Osteocyte (in vitro differentiated cells): Measurements from ENCODE around the gene TMEM175. TPM values are rescaled to one million over a fixed set of nuclear protein-coding genes. Genes with fewer than 3 reads are reported as not detected.

Experiments used
- DNase-seq: peaks from one replicate; pipeline ENCODE4 v3.0.0; 2021; ENCODE audit warnings: mixed read lengths; ENCODE audit not compliant: unreplicated experiment; ENCODE audit errors: extremely low spot score
- H3K27ac Mint-ChIP-seq: one replicate; pipeline ENCODE4 v1.8.0; 2021; ENCODE audit warnings: mild to moderate bottlenecking, mixed read lengths; ENCODE audit not compliant: unreplicated experiment
- H3K27me3 Mint-ChIP-seq: one replicate; pipeline ENCODE4 v1.8.0; 2021; ENCODE audit warnings: mixed read lengths; ENCODE audit not compliant: unreplicated experiment
- H3K36me3 Mint-ChIP-seq: one replicate; pipeline ENCODE4 v1.8.0; 2021; ENCODE audit warnings: mixed read lengths; ENCODE audit not compliant: unreplicated experiment
- H3K4me1 Mint-ChIP-seq: one replicate; pipeline ENCODE4 v1.8.0; 2021; ENCODE audit warnings: mixed read lengths; ENCODE audit not compliant: unreplicated experiment
- H3K4me3 Mint-ChIP-seq: one replicate; pipeline ENCODE4 v1.8.0; 2021; ENCODE audit warnings: mild to moderate bottlenecking, moderate library complexity, mixed read lengths; ENCODE audit not compliant: unreplicated experiment
- H3K9me3 Mint-ChIP-seq: one replicate; pipeline ENCODE4 v1.8.0; 2021; ENCODE audit warnings: mixed read lengths; ENCODE audit not compliant: unreplicated experiment
- total RNA-seq: library from RNA; stranded (reverse); gene quantifications from 2 replicates; pipeline ENCODE4 v1.2.1, GENCODE V29; 2021
- TF ChIP-seq, protein P1 (sequence below): fragments of 200-600 bp; sonication (generic); IDR thresholded peaks from 2 replicates; pipeline ENCODE4 v1.5.0; 2021; ENCODE audit warnings: antibody characterized with exemption, mild to moderate bottlenecking, moderate library complexity

The TMEM175 gene
- total RNA-seq, 1 donor from 2014 or later, result 39.7 TPM

DNA sequence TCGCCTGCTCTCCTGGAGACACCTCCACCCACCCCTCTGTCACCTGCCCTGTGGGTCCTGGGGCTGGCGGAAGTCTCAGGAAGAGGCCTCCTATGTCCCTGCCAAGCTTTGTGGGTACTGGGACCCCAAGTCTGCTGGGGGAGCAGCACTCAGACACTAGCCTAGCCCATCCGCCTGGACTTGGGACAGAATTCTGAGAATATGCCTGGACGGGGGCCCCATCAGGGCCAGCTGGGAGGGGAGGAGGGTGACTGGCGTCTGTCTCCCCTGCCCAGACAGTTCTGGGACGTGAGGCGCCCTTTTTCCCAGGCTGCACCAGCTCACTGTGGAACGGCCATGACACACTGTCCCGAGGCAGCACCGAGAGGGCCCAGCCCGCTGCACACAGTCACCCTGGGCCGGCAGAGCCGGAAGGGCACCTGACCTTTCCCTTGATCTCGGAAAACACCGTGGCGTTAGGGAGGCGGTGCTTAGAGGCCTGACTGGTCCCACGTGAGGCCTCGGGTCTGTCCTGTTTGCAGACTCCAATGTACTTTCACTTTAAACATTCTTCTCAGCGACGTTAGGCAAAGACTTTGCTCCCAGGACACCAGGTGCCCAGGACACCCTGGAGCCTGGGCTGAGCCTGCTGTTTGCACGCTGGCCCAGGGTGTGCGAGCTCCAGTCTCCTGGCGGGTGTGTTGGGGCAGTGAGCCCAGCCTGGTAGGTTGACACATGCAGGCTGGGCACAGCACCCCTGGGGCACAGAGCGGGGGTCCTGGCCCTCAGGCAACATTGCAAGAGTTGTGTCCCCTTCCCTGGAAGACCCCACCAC is 60.2 kb downstream of the TMEM175 start:
- H3K4me3 Mint-ChIP-seq, result peak overlapping the region; percentile 51

GRCh38 chr4:993111-994029 is 61.1 kb downstream of the TMEM175 start, which contains the start of gene SLC26A1:
Gene SLC26A1 (minus strand): TSS chr4:993404. CDS start chr4:991703, 1,701 bp downstream.
- TF ChIP-seq, protein P1, sequence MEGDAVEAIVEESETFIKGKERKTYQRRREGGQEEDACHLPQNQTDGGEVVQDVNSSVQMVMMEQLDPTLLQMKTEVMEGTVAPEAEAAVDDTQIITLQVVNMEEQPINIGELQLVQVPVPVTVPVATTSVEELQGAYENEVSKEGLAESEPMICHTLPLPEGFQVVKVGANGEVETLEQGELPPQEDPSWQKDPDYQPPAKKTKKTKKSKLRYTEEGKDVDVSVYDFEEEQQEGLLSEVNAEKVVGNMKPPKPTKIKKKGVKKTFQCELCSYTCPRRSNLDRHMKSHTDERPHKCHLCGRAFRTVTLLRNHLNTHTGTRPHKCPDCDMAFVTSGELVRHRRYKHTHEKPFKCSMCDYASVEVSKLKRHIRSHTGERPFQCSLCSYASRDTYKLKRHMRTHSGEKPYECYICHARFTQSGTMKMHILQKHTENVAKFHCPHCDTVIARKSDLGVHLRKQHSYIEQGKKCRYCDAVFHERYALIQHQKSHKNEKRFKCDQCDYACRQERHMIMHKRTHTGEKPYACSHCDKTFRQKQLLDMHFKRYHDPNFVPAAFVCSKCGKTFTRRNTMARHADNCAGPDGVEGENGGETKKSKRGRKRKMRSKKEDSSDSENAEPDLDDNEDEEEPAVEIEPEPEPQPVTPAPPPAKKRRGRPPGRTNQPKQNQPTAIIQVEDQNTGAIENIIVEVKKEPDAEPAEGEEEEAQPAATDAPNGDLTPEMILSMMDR, result no peak
- no peak within 1 kb of the TSS for H3K27ac Mint-ChIP-seq
- H3K4me1 Mint-ChIP-seq, result peaks cover 9% of the 10 kb centered on the region
- H3K27me3 Mint-ChIP-seq, result no peaks in the 10 kb centered on the region
- no peaks in the 10 kb centered on the region for H3K36me3 Mint-ChIP-seq
- DNase-seq, result no peak
- peak within 1 kb of the TSS; percentile 51 for H3K4me3 Mint-ChIP-seq
- no peaks in the 10 kb centered on the region for H3K9me3 Mint-ChIP-seq

More for the DNA sequence above, 60.2 kb downstream of the TMEM175 start:
- Mint-ChIP-seq H3K9me3 (no peaks in the 10 kb centered on the region), H3K36me3 (no peaks in the 10 kb centered on the region), H3K27ac (no peak overlapping the region), H3K27me3 (no peaks in the 10 kb centered on the region), H3K4me1 (peaks cover 17% of the 10 kb centered on the region)
- DNase-seq, result no peak
- TF ChIP-seq, protein P1, result no peak

DNA sequence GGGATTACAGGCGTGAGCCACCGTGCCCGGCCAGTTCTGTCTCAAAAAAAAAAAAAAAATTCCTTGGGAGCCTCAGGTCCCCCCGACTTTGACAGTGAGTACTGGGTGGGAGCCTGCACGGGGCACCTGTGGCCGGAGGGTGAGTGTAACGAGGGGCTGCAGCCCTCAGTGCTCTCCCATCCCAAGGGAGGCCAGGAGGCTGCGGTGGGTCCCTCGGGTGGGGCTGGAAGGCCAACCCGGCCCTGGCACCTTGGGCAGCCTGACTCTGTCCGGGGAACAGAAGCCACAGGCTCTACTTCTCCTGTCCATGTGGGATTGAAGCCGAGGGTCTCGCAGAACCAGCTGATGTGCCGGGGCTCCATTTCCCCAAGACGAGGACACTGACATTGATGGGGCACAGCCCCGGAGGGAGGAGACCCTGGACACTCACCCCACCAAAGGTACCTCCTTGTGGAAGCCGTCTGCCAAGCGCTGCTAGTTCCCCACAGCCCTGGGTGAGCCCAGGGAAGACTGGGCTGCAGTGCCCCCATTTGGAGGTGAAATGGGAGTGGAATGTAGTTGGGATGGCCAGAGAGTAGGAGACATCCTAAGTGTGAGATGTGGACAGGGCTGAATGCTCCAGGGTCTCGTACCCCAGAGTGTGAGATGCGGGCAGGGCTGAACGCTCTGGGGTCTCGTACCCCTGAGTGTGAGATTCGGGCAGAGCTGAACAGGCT is 63.2 kb downstream of the TMEM175 start:
- no peaks in the 10 kb centered on the region for H3K36me3 Mint-ChIP-seq
- no peak for DNase-seq
- TF ChIP-seq, protein P1, result no peak
- no peaks in the 10 kb centered on the region for H3K9me3 Mint-ChIP-seq
- H3K27me3 Mint-ChIP-seq, result no peaks in the 10 kb centered on the region
- peaks cover 9% of the 10 kb centered on the region for H3K4me1 Mint-ChIP-seq
- no peak overlapping the region for H3K27ac Mint-ChIP-seq
- H3K4me3 Mint-ChIP-seq, result no peak overlapping the region

DNA sequence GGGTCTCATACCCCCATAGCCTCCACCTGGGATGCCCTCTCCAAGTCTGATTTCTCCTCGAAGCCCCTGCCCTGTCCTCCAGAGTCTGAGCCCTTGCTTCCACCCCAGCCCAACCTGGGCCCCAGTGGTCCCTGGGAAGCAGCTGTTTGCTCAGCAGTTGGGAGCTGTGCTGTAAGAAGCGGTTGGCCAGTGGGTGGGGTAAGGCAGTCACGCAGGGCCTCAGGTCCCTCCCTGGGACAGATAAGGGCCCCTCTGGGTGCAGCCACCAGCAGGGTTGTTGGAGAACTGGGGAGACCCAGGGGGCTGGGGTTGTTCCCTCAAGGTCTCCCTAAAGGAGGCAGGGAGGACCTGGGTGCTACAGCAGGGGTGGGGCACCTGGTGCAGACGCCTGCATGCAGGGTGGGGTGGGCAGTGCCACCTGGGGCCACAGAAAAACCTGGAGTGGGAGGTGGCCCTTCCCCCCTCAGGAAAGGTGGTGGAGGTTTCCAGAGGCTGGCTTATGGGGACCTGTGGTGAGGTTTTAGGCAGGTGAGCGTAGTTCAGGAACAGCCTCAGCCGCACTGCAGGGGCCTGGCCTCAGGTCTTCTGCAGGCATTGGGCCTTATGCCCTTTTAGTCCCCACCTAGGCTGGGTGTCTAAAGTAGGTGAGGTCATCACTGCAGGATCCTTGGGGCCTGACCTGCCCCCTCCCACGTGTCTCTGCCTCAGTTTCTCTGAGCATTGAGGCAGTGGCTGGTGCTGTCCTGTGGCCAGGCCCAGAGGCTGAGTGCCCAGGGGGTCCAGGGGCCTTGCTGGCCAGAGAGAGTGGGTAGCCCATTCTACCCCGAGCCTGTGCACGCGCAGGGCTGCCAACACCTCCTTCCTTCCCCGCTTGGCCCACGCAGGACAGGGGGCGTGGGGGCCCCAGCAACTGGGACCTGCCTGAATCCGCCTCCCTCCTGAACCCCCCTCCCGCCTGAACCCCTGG is 64.1 kb downstream of the TMEM175 start:
- TF ChIP-seq, protein P1, result no peak

More for the DNA sequence above, 64.1 kb downstream of the TMEM175 start:
- no peak for DNase-seq
- Mint-ChIP-seq H3K36me3 (no peaks in the 10 kb centered on the region), H3K4me1 (peaks cover 9% of the 10 kb centered on the region), H3K27me3 (no peaks in the 10 kb centered on the region), H3K9me3 (no peaks in the 10 kb centered on the region), H3K27ac (no peak overlapping the region), H3K4me3 (no peak overlapping the region)
